Glutamatergic neuron (in vitro differentiated cells): ENCODE results near the gene STRADA. TPM values are rescaled to one million over a fixed set of nuclear protein-coding genes. Genes with fewer than 3 reads are reported as not detected.

ENCODE experiments used
- DNase-seq: peaks from one replicate; pipeline ENCODE4 v3.0.0; 2022
- H3K27ac Mint-ChIP-seq: one replicate; pipeline ENCODE4 v1.8.0; 2020; ENCODE audit warnings: mild to moderate bottlenecking, mixed read lengths, inconsistent platforms; ENCODE audit not compliant: unreplicated experiment
- H3K27me3 Mint-ChIP-seq: one replicate; pipeline ENCODE4 v1.8.0; 2020; ENCODE audit warnings: mild to moderate bottlenecking, moderate library complexity, mixed read lengths, inconsistent platforms; ENCODE audit not compliant: unreplicated experiment
- H3K36me3 Mint-ChIP-seq: one replicate; pipeline ENCODE4 v1.8.0; 2020; ENCODE audit warnings: mild to moderate bottlenecking, mixed read lengths, inconsistent platforms; ENCODE audit not compliant: unreplicated experiment
- H3K4me1 Mint-ChIP-seq: one replicate; pipeline ENCODE4 v1.8.0; 2020; ENCODE audit warnings: mild to moderate bottlenecking, low read depth, mixed read lengths, inconsistent platforms; ENCODE audit not compliant: unreplicated experiment
- H3K4me3 Mint-ChIP-seq: one replicate; pipeline ENCODE4 v1.8.0; 2020; ENCODE audit warnings: mild to moderate bottlenecking, mixed read lengths, inconsistent platforms; ENCODE audit not compliant: unreplicated experiment
- H3K9me3 Mint-ChIP-seq: one replicate; pipeline ENCODE4 v1.8.0; 2020; ENCODE audit warnings: mild to moderate bottlenecking, moderate library complexity, mixed read lengths, inconsistent platforms; ENCODE audit not compliant: unreplicated experiment
- CTCF ChIP-seq: fragments of 200-600 bp; sonication (generic); IDR thresholded peaks from one replicate; pipeline ENCODE4 v1.5.0; 2021; ENCODE audit not compliant: partially characterized antibody, unreplicated experiment
- long read RNA-seq: library from polyadenylated mRNA; unstranded; transcript quantifications from one replicate; pipeline ENCODE4 v2.0.0, GENCODE V29; 2020; ENCODE audit not compliant: unreplicated experiment
- total RNA-seq: library from RNA; stranded (reverse); fragmentation: NEBNext Ultra II Directional; extraction: Animal tissue kit (Norgen Biotek cat#: 25700); gene quantifications from one replicate; pipeline ENCODE4 v1.2.1, GENCODE V29; 2021; ENCODE audit not compliant: unreplicated experiment

The STRADA gene
- 58.8 TPM for total RNA-seq
- long read RNA-seq, partial matches to known transcripts = 2 of 10 reads
- long read RNA-seq, other reads (novel, unspliced or antisense) = 0 of 10 reads

- H3K4me3 Mint-ChIP-seq = peak within 1 kb of the TSS; percentile 94
- peaks cover 4% of the 10 kb centered on the region for H3K9me3 Mint-ChIP-seq
- TF ChIP-seq CTCF = no peak
These were observed at the start of gene STRADA for GRCh38 chr17:63741408-63742173. TSS of gene STRADA (minus strand) at chr17:63741799. CDS start at chr17:63728369, 13,430 bp downstream.

GRCh38 chr17:63790057-63790456, 48.5 kb upstream of the STRADA start:
- Mint-ChIP-seq H3K27ac (no peak overlapping the region), H3K4me3 (no peak overlapping the region), H3K27me3 (no peaks in the 10 kb centered on the region), H3K4me1 (no peaks in the 10 kb centered on the region), H3K9me3 (no peaks in the 10 kb centered on the region), H3K36me3 (no peaks in the 10 kb centered on the region)
- no peak for DNase-seq
- no peak for TF ChIP-seq CTCF

More at GRCh38 chr17:63741408-63742173, at the start of gene STRADA:
- no peaks in the 10 kb centered on the region for H3K36me3 Mint-ChIP-seq
- peaks cover 4% of the 10 kb centered on the region for H3K27me3 Mint-ChIP-seq
- H3K4me1 Mint-ChIP-seq = peaks cover 3% of the 10 kb centered on the region
- peak; percentile 99 for DNase-seq
- peak within 1 kb of the TSS; percentile 97 for H3K27ac Mint-ChIP-seq

- Mint-ChIP-seq H3K36me3 (no peaks in the 10 kb centered on the region), H3K9me3 (no peaks in the 10 kb centered on the region), H3K27me3 (no peaks in the 10 kb centered on the region), H3K4me1 (peaks cover 7% of the 10 kb centered on the region), H3K27ac (no peak overlapping the region), H3K4me3 (no peak overlapping the region)
- DNase-seq = no peak
- TF ChIP-seq CTCF = no peak
These were observed 45.5 kb upstream of the STRADA start for GRCh38 chr17:63786971-63787711.

- H3K4me3 Mint-ChIP-seq = no peak overlapping the region
- H3K27me3 Mint-ChIP-seq = no peaks in the 10 kb centered on the region
- H3K4me1 Mint-ChIP-seq = peaks cover 7% of the 10 kb centered on the region
- no peaks in the 10 kb centered on the region for H3K9me3 Mint-ChIP-seq
- no peak for DNase-seq
- H3K36me3 Mint-ChIP-seq = no peaks in the 10 kb centered on the region
- H3K27ac Mint-ChIP-seq = no peak overlapping the region
- TF ChIP-seq CTCF = no peak
These were observed 44.5 kb upstream of the STRADA start for GRCh38 chr17:63786117-63786516.
